Renal pelvis (tissue), 12 donors: ENCODE measurements around the gene TSPY10. TPM values are rescaled to one million over a fixed set of nuclear protein-coding genes. Genes with fewer than 3 reads are reported as not detected.
"Not testable (repeated sequence)": the region's sequence is repeated elsewhere in the genome, so short reads cannot be mapped to it uniquely, and the experiment has no call there.

Source experiments
- DNase-seq: peaks from one replicate; pipeline ENCODE4 v3.0.0-alpha.2; 2013
- long read RNA-seq, 16 experiments: transcript quantifications; one replicate each; lab custom pipeline, GENCODE V29; 2026
- polyA plus RNA-seq, 3 donors: library from polyadenylated mRNA; unstranded; fragments of 120-200 nt; gene quantifications; one replicate each; pipeline ENCODE4 v1.2.1, GENCODE V29; 2013; ENCODE audit not compliant: insufficient read length in 3 of 3

The TSPY10 gene
- not detected for polyA plus RNA-seq
- long read RNA-seq, donor 1 = 0 reads
- long read RNA-seq, donor 2 = 0 reads
- long read RNA-seq, donor 3 = 0 reads
- long read RNA-seq, donor 4 = 0 reads
- long read RNA-seq, donor 5 = 0 reads
- long read RNA-seq, donor 6 = 0 reads
- long read RNA-seq, donor 7 = 0 reads
- long read RNA-seq, donor 8 = 0 reads
- long read RNA-seq, donor 9 = 0 reads
- long read RNA-seq, donor 10 = 0 reads
- long read RNA-seq, donor 11 = 0 reads
- long read RNA-seq, donor 12 = 0 reads
- long read RNA-seq, donor 13 = 0 reads
- long read RNA-seq, donor 14 = 0 reads
- long read RNA-seq, donor 15 = 0 reads
- long read RNA-seq, donor 16 = 0 reads

GRCh38 chrY:9527580-9527979 lies at the start of gene TSPY10:
TSPY10 (plus strand) TSS chrY:9527880; CDS start chrY:9527926, 46 bp downstream.
- not testable (repeated sequence) for DNase-seq

- DNase-seq = not testable (repeated sequence)
Measured at GRCh38 chrY:9486967-9487366, 40.7 kb upstream of the TSPY10 start, which contains the start of gene TSPY9. TSPY9 (plus strand) TSS chrY:9487267; CDS start chrY:9487313, 46 bp downstream.

DNA sequence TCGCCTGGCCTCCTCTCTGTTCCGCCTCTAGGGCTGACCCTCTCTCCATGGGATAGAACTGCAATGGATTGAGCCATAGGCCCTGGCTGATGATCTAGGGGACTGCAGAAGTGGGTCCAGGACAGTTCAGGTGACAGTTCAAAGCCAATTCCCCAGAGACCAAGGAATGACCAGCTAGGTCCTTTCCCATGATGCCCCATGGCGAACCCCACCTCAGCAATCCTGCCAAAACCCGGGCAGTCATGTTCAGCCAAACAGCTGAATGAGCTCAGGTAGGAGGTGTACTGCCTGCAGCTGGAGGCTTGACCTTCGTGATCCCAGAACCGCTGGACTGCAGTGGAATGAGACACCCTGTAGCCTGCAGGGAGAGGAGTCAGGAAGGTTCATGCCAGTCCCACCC lies 23.3 kb upstream of the TSPY10 start:
- DNase-seq = not testable (repeated sequence)

GRCh38 chrY:9516287-9516686 lies 11.4 kb upstream of the TSPY10 start:
- DNase-seq = not testable (repeated sequence)

Other genes with a start within 250 kb of the TSPY10 start
- gene TSPY4, start 190.4 kb upstream of the TSPY10 start, polyA plus RNA-seq = not detected
- not detected for gene TSPY8, start 170.1 kb upstream of the TSPY10 start, polyA plus RNA-seq
- not detected for gene TSPY3, start 129.5 kb upstream of the TSPY10 start, polyA plus RNA-seq
- gene TSPY1, start 60.9 kb upstream of the TSPY10 start, polyA plus RNA-seq = not detected
- not detected for gene TSPY9, start 40.6 kb upstream of the TSPY10 start, polyA plus RNA-seq